ENCODE measurements around the gene RFXANK.

DNA sequence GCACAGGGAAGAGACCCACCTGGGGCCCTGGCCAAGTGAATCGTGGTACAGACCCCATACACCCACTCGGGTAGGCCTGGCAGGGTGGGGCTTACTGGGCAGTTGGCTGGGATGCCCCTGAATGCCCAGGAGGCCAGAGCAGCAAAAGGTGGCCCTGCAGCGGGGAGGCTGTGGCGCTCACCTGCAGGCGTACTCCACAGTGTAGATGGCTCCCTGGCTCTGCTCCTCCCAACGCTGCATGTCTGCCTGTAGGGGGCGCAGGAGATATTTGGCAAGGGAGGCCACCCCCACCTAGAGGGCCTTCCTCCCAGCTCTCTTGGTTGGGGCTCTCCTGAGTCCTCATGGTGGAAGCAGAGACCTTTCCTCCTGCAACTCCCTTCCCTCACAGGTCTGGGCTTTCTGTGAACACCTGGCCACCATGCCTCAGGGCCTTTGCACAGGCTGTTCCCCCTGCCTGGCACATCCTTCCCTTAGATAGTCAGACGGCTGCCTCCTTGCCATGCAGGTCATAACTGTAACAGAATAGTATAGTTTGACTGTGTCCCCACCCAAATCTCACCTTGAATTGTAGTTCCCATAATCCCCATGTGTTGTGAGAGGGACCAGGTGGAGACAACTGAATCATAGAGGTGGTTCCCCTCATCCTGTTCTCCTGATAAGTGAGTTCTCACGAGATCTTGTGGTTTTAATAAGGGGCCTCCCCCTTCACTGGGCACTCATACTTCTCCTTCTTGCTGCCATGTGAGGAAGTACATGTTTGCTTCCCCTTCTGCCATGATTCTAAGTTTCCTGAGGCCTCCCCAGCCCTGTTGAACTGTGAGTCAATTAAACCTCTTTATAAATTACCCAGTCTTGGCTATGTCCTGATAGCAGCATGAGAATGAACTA is 6.0 kb upstream of the RFXANK start:
- TF ChIP-seq, protein P1, sequence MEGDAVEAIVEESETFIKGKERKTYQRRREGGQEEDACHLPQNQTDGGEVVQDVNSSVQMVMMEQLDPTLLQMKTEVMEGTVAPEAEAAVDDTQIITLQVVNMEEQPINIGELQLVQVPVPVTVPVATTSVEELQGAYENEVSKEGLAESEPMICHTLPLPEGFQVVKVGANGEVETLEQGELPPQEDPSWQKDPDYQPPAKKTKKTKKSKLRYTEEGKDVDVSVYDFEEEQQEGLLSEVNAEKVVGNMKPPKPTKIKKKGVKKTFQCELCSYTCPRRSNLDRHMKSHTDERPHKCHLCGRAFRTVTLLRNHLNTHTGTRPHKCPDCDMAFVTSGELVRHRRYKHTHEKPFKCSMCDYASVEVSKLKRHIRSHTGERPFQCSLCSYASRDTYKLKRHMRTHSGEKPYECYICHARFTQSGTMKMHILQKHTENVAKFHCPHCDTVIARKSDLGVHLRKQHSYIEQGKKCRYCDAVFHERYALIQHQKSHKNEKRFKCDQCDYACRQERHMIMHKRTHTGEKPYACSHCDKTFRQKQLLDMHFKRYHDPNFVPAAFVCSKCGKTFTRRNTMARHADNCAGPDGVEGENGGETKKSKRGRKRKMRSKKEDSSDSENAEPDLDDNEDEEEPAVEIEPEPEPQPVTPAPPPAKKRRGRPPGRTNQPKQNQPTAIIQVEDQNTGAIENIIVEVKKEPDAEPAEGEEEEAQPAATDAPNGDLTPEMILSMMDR (IDR thresholded peaks at IDR 0.05) = no peak
- TF ChIP-seq POLR2A (IDR thresholded peaks at IDR 0.05) (no peak), POLR2AphosphoS5 (IDR thresholded peaks at IDR 0.05; ENCODE audit: insufficient read depth in 1 of 2, low read depth in 1 of 2) (no peak)

Data from vagina (tissue), 2 donors.